Bronchial epithelial cell (primary cell): ENCODE measurements around the gene COX7A2. TPM values are rescaled to one million over a fixed set of nuclear protein-coding genes. Genes with fewer than 3 reads are reported as not detected.

Experiments
- DNase-seq: peaks from one replicate; pipeline ENCODE4 v3.0.0-alpha.2; 2010; ENCODE audit warnings: low read depth
- FAIRE-seq: peaks from 2 replicates; lab custom pipeline; 2011; peaks lifted over from hg19 to GRCh38; lab: Jason Lieb, UNC
- H3K27me3 ChIP-seq: 2 replicates; pipeline ENCODE4 v1.5.1; 2011; ENCODE audit warnings: low read length; ENCODE audit not compliant: control insufficient read depth, insufficient read depth
- H3K36me3 ChIP-seq: 2 replicates; pipeline ENCODE4 v1.5.1; 2011; ENCODE audit warnings: low read length; ENCODE audit not compliant: control insufficient read depth, insufficient read depth
- H3K4me3 ChIP-seq: 2 replicates; pipeline ENCODE4 v1.5.1; 2011; ENCODE audit warnings: mild to moderate bottlenecking, low read depth, low read length, control low read depth
- CTCF ChIP-seq: IDR thresholded peaks from 2 replicates; pipeline ENCODE4 v1.5.1; 2011; ENCODE audit warnings: mild to moderate bottlenecking, moderate library complexity, low read length, control low read depth, inconsistent platforms; ENCODE audit not compliant: insufficient read depth, severe bottlenecking
- total RNA-seq: library from RNA; depleted of rRNA; stranded (reverse); fragments of >200 nt; gene quantifications from 2 replicates; pipeline ENCODE4 v1.2.1, GENCODE V29; 2014

Gene COX7A2
- total RNA-seq, 1 donor from 2014 or later: 176 TPM

GRCh38 chr6:75261299-75261698, 17.7 kb upstream of the COX7A2 start:
- no peak for FAIRE-seq
- DNase-seq: no peak
- Histone ChIP-seq H3K36me3 (peaks cover 3% of the 10 kb centered on the region), H3K4me3 (no peak overlapping the region), H3K27me3 (no peaks in the 10 kb centered on the region)
- no peak for TF ChIP-seq CTCF

GRCh38 chr6:75257343-75258087, 13.9 kb upstream of the COX7A2 start:
- Histone ChIP-seq H3K4me3 (no peak overlapping the region), H3K27me3 (no peaks in the 10 kb centered on the region), H3K36me3 (peaks cover 3% of the 10 kb centered on the region)
- no peak for DNase-seq
- no peak for FAIRE-seq
- no peak for TF ChIP-seq CTCF

- DNase-seq: no peak
Observed at GRCh38 chr6:75250552-75250951, 7.0 kb upstream of the COX7A2 start.

GRCh38 chr6:75249837-75250236, 6.2 kb upstream of the COX7A2 start:
- Histone ChIP-seq H3K36me3 (no peaks in the 10 kb centered on the region), H3K4me3 (no peak overlapping the region), H3K27me3 (no peaks in the 10 kb centered on the region)
- DNase-seq (no peak), FAIRE-seq (no peak)
- no peak for TF ChIP-seq CTCF

More at GRCh38 chr6:75250552-75250951, 7.0 kb upstream of the COX7A2 start:
- H3K27me3 ChIP-seq: no peaks in the 10 kb centered on the region
- no peak for TF ChIP-seq CTCF
- no peak overlapping the region for H3K4me3 ChIP-seq
- FAIRE-seq: no peak
- no peaks in the 10 kb centered on the region for H3K36me3 ChIP-seq

- DNase-seq (no peak), FAIRE-seq (no peak)
- Histone ChIP-seq H3K27me3 (no peaks in the 10 kb centered on the region), H3K36me3 (no peaks in the 10 kb centered on the region), H3K4me3 (no peak overlapping the region)
- no peak for TF ChIP-seq CTCF
Observed at GRCh38 chr6:75246386-75246785, 2.8 kb upstream of the COX7A2 start.
